Measurements from ENCODE around the gene AGAP1.

Gene AGAP1

GRCh38 chr2:235612181-235612950 lies 118.5 kb downstream of the AGAP1 start:
- no peak for DNase-seq

- no peak for DNase-seq
Observed at GRCh38 chr2:235613649-235614048, 119.8 kb downstream of the AGAP1 start.

- DNase-seq: no peak
Observed at GRCh38 chr2:235614176-235614860, 120.5 kb downstream of the AGAP1 start.

- no peak for DNase-seq
Observed at GRCh38 chr2:235614900-235615712, 121.3 kb downstream of the AGAP1 start.

GRCh38 chr2:235616885-235617284 lies 123.0 kb downstream of the AGAP1 start:
- no peak for DNase-seq

GRCh38 chr2:235618039-235618438 lies 124.2 kb downstream of the AGAP1 start:
- DNase-seq: no peak

GRCh38 chr2:235619544-235619943 lies 125.7 kb downstream of the AGAP1 start:
- DNase-seq: no peak

GRCh38 chr2:235621736-235622135 lies 127.9 kb downstream of the AGAP1 start:
- DNase-seq: no peak

- no peak for DNase-seq
Observed at GRCh38 chr2:235623111-235623510, 129.3 kb downstream of the AGAP1 start.

GRCh38 chr2:235623752-235624151 lies 129.9 kb downstream of the AGAP1 start:
- DNase-seq: no peak

GRCh38 chr2:235626658-235627057 lies 132.8 kb downstream of the AGAP1 start:
- DNase-seq: no peak

- no peak for DNase-seq
Observed at GRCh38 chr2:235627682-235628081, 133.8 kb downstream of the AGAP1 start.

- DNase-seq: no peak
Observed at GRCh38 chr2:235630718-235631296, 137.0 kb downstream of the AGAP1 start.

- DNase-seq: no peak
Observed at GRCh38 chr2:235634435-235635158, 140.8 kb downstream of the AGAP1 start.

- DNase-seq: no peak
Observed at GRCh38 chr2:235636546-235636945, 142.7 kb downstream of the AGAP1 start.

GRCh38 chr2:235637896-235638295 lies 144.1 kb downstream of the AGAP1 start:
- DNase-seq: no peak

- DNase-seq: no peak
Observed at GRCh38 chr2:235638541-235639427, 144.9 kb downstream of the AGAP1 start.

- DNase-seq: no peak
Observed at GRCh38 chr2:235639428-235639773, 145.6 kb downstream of the AGAP1 start.

- no peak for DNase-seq
Observed at GRCh38 chr2:235639885-235640284, 146.0 kb downstream of the AGAP1 start.

- no peak for DNase-seq
Observed at GRCh38 chr2:235640377-235640776, 146.5 kb downstream of the AGAP1 start.

- DNase-seq: no peak
Observed at GRCh38 chr2:235640926-235641723, 147.3 kb downstream of the AGAP1 start.

Measured in effector CD8-positive, alpha-beta T cell (primary cell).